Measurements from ENCODE around the gene HOXB4.

DNA sequence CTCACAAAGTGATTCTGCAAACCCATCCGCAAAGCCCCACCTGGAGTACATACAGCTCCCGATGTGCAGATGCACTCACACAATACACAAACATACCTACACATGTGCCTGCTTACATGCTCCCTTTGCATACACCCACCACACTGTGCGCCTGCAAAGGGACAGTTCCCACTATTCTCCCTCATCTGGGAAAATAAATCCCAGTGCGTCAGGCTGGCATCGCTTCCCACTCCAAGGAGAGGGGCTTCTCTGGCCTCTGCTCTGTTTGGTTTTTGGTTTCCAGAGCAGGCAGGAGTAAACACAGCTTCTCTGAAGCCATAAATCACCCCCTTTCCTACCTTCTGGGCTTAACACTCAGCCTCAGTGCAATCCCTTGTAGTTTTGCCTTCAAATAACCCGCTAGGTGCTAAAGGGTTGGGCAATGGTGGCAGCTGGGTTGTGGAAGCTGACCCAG is 14.7 kb downstream of the HOXB4 start:
- TF ChIP-seq, protein P1, sequence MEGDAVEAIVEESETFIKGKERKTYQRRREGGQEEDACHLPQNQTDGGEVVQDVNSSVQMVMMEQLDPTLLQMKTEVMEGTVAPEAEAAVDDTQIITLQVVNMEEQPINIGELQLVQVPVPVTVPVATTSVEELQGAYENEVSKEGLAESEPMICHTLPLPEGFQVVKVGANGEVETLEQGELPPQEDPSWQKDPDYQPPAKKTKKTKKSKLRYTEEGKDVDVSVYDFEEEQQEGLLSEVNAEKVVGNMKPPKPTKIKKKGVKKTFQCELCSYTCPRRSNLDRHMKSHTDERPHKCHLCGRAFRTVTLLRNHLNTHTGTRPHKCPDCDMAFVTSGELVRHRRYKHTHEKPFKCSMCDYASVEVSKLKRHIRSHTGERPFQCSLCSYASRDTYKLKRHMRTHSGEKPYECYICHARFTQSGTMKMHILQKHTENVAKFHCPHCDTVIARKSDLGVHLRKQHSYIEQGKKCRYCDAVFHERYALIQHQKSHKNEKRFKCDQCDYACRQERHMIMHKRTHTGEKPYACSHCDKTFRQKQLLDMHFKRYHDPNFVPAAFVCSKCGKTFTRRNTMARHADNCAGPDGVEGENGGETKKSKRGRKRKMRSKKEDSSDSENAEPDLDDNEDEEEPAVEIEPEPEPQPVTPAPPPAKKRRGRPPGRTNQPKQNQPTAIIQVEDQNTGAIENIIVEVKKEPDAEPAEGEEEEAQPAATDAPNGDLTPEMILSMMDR (IDR thresholded peaks at IDR 0.05; ENCODE audit: low read depth, low read length) = no peak
- no peak for TF ChIP-seq POLR2A (IDR thresholded peaks at IDR 0.05; ENCODE audit: extremely low read depth, insufficient read length)
- TF ChIP-seq, protein P2, sequence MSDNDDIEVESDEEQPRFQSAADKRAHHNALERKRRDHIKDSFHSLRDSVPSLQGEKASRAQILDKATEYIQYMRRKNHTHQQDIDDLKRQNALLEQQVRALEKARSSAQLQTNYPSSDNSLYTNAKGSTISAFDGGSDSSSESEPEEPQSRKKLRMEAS (IDR thresholded peaks at IDR 0.05; ENCODE audit: low read depth, low read length) = no peak
